Endothelial cell (in vitro differentiated cells): ENCODE results near the gene PRRT2. TPM values are rescaled to one million over a fixed set of nuclear protein-coding genes. Genes with fewer than 3 reads are reported as not detected.
"Not testable (repeated sequence)": the region's sequence is repeated elsewhere in the genome, so short reads cannot be mapped to it uniquely, and the experiment has no call there.

Experiments
- DNase-seq: peaks from one replicate; pipeline ENCODE4 v3.0.0; 2021; ENCODE audit warnings: low spot score
- H3K27ac Mint-ChIP-seq: one replicate; pipeline ENCODE4 v1.8.0; 2021; ENCODE audit warnings: mixed read lengths, inconsistent platforms; ENCODE audit not compliant: unreplicated experiment
- H3K27me3 Mint-ChIP-seq: one replicate; pipeline ENCODE4 v1.8.0; 2021; ENCODE audit warnings: mild to moderate bottlenecking, moderate library complexity, mixed read lengths, inconsistent platforms; ENCODE audit not compliant: unreplicated experiment
- H3K36me3 Mint-ChIP-seq: one replicate; pipeline ENCODE4 v1.8.0; 2021; ENCODE audit warnings: mild to moderate bottlenecking, low read depth, mixed read lengths, inconsistent platforms; ENCODE audit not compliant: unreplicated experiment
- H3K4me1 Mint-ChIP-seq: one replicate; pipeline ENCODE4 v1.8.0; 2021; ENCODE audit warnings: mild to moderate bottlenecking, mixed read lengths, inconsistent platforms; ENCODE audit not compliant: unreplicated experiment
- H3K4me3 Mint-ChIP-seq: one replicate; pipeline ENCODE4 v1.8.0; 2021; ENCODE audit warnings: mild to moderate bottlenecking, mixed read lengths, inconsistent platforms; ENCODE audit not compliant: unreplicated experiment
- H3K9me3 Mint-ChIP-seq: one replicate; pipeline ENCODE4 v1.8.0; 2021; ENCODE audit warnings: mixed read lengths, inconsistent platforms; ENCODE audit not compliant: unreplicated experiment
- total RNA-seq: library from RNA; stranded (reverse); fragmentation: NEBNext Ultra II Directional; extraction: Animal tissue kit (Norgen Biotek cat#: 25700); gene quantifications from one replicate; pipeline ENCODE4 v1.2.1, GENCODE V29; 2021; ENCODE audit not compliant: unreplicated experiment
- TF ChIP-seq, protein P1 (sequence below): fragments of 200-600 bp; sonication (generic); IDR thresholded peaks from one replicate; pipeline ENCODE4 v1.5.0; 2021; ENCODE audit warnings: antibody characterized with exemption; ENCODE audit not compliant: unreplicated experiment

PRRT2 gene
- total RNA-seq, 1 donor from 2014 or later: 15.0 TPM

DNA sequence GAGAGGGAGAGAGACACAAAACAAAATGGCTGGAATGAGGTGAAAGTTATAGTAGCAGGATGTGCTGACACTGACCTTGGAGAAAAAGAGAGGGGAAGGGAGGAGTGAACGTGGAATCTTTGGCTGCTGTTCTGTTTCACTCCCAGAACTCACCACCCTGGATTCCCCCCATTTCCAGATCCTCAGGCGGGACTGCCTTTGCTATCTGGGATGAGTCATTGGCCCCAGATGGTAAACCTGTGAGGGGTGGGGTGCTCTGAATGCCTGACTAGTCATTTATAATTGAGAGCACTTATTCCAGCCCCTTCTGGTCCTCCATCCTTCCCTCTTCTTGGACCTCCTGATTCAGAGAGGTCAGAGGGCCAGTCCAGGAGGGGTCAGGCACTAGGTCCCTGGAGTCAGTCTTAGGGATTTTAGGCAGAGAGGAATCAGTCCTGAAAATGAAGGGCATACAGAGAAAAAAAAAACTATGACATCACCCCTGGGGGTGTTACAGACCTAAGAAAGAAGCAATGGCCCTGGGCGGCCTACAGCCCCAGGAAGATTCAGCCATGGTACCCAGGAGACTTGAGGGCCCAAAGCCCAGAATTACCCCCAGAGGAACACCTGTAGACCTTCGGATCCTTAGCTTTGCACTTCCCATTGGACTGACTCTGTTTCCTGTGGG lies 36.1 kb upstream of the PRRT2 start:
- H3K27me3 Mint-ChIP-seq: peaks cover 2% of the 10 kb centered on the region
- no peaks in the 10 kb centered on the region for H3K9me3 Mint-ChIP-seq
- no peak overlapping the region for H3K4me3 Mint-ChIP-seq
- H3K27ac Mint-ChIP-seq: no peak overlapping the region
- TF ChIP-seq, protein P1, sequence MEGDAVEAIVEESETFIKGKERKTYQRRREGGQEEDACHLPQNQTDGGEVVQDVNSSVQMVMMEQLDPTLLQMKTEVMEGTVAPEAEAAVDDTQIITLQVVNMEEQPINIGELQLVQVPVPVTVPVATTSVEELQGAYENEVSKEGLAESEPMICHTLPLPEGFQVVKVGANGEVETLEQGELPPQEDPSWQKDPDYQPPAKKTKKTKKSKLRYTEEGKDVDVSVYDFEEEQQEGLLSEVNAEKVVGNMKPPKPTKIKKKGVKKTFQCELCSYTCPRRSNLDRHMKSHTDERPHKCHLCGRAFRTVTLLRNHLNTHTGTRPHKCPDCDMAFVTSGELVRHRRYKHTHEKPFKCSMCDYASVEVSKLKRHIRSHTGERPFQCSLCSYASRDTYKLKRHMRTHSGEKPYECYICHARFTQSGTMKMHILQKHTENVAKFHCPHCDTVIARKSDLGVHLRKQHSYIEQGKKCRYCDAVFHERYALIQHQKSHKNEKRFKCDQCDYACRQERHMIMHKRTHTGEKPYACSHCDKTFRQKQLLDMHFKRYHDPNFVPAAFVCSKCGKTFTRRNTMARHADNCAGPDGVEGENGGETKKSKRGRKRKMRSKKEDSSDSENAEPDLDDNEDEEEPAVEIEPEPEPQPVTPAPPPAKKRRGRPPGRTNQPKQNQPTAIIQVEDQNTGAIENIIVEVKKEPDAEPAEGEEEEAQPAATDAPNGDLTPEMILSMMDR: no peak
- H3K4me1 Mint-ChIP-seq: no peaks in the 10 kb centered on the region
- no peak for DNase-seq
- no peaks in the 10 kb centered on the region for H3K36me3 Mint-ChIP-seq

DNA sequence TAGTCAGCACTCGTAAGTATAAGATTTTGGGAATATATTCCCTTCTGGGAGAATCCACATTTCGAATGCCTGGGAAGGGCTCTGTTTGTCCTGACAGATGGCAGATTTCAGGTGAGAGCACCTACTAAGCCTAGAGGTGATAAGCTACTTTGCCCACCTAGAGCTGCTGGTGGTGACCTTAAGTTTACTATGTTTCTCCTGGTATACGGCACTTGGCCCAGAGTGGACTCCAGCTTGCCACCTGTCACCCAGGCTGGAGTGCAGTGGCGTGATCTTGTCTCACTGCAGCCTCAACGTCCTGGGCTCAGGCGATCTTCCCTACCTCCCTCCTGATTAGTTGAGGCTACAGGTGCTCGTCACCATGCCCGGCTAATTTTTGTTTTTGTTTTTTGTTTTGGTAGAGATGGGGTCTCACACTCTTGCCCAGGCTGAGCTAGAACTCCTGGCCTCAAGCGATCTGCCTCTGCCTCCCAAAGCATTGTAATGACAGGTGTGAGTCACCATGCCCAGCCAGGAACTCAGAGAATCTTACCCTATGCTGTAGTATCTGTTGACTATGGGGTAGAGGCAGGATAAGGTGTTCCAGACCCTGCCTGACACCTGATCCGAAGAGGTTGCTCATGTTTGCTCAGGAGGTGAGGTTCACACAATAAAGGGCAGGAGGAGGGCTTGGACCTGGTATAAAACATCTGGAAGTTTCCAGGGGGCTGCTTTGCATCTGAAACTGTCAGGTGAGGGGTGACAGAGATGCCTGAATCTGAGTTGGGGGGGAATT lies 34.2 kb upstream of the PRRT2 start, which contains the start of gene ZG16:
TSS of gene ZG16 (plus strand) at position 681 of the 775 bp plus-strand sequence. CDS start 1,011 bp downstream, outside the sequence.
- H3K27ac Mint-ChIP-seq: no peak within 1 kb of the TSS
- H3K9me3 Mint-ChIP-seq: no peaks in the 10 kb centered on the region
- no peaks in the 10 kb centered on the region for H3K27me3 Mint-ChIP-seq

DNA sequence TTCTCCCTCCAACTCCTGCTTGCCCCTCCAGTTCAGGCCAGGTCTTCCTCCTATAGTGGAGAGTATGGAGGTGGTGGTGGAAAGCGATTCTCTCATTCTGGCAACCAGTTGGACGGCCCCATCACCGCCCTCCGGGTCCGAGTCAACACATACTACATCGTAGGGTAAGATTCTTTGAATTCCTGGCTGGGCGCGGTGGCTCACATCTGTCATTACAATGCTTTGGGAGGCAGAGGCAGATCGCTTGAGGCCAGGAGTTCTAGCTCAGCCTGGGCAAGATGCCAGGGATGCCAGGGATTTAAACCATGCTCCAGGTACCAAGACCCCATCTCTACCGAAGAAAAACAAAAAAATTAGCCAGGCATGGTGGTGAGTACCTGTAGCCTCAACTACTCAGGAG lies 32.5 kb upstream of the PRRT2 start:
- Mint-ChIP-seq H3K4me1 (no peaks in the 10 kb centered on the region), H3K4me3 (no peak overlapping the region), H3K36me3 (no peaks in the 10 kb centered on the region), H3K9me3 (no peaks in the 10 kb centered on the region), H3K27me3 (peaks cover 3% of the 10 kb centered on the region), H3K27ac (no peak overlapping the region)
- DNase-seq: no peak
- TF ChIP-seq, protein P1: no peak

More for the DNA sequence above, 34.2 kb upstream of the PRRT2 start, which contains the start of gene ZG16:
- Mint-ChIP-seq H3K4me1 (no peaks in the 10 kb centered on the region), H3K4me3 (no peak within 1 kb of the TSS), H3K36me3 (no peaks in the 10 kb centered on the region)
- no peak for DNase-seq
- TF ChIP-seq, protein P1: no peak

DNA sequence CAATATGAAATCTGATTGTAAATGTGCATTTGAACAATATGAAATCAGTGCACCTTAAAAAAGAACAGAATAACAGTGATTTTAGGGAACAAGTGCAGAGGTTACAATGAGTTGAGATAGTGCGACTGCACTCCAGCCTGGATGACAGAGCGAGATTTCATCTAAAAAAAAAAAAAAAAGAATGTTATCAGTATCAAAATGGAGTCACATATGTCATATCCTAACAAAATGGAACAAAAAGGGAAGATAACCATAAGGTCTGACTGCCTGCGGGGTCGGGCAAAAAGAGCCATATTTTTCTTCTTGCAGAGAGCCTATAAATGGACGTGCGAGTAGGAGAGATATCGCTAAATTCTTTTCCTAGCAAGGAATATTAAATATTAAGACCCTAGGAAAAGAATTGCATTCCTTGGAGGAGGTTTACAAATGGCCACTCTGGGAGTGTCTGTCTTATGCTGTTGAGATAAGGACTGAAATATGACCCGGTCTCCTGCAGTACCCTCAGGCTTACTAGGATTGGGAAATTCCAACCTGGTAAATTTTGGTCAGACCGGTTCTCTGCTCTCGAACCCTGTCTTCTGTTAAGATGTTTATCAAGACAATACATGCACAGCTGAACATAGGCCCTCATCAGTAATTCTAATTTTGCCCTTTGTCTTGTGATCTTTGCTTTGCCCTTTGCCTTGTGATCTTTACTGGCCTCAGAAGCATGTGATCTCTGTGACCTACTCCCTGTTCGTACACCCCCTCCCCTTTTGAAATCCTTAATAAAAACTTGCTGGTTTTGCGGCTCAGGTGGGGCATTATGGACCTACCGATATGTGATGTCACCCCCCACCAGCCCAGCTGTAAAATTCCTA lies 28.7 kb upstream of the PRRT2 start:
- not testable (repeated sequence) for H3K27ac Mint-ChIP-seq, H3K9me3 Mint-ChIP-seq, H3K36me3 Mint-ChIP-seq, DNase-seq, H3K4me3 Mint-ChIP-seq, H3K4me1 Mint-ChIP-seq, H3K27me3 Mint-ChIP-seq

DNA sequence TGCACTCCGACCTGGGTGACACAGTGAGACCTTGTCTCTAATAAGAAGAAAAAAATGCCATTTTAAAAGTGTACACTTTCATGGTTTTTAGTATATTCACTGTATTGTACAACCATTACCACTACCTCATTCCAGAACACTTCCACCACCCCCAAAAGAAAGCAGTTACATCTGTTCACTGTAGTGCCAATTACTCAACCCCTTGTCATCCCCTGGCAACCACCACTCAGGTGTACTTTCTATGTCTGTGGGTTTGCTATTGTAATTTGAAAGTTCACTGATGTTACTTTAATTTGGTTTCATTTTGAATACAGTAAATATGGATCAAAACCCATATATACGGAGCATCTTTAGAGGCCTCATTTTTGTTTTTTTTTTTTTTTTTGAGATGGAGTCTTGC lies 27.8 kb upstream of the PRRT2 start:
- H3K36me3 Mint-ChIP-seq: no peaks in the 10 kb centered on the region
- H3K4me3 Mint-ChIP-seq: no peak overlapping the region
- TF ChIP-seq, protein P1: no peak
- H3K27me3 Mint-ChIP-seq: peaks cover 3% of the 10 kb centered on the region
- no peak overlapping the region for H3K27ac Mint-ChIP-seq
- H3K9me3 Mint-ChIP-seq: no peaks in the 10 kb centered on the region
- DNase-seq: no peak
- H3K4me1 Mint-ChIP-seq: no peaks in the 10 kb centered on the region
